TTC549 (cell line): ENCODE measurements around the gene RNASE7.
A peak's percentile ranks its signal among the peaks of the same experiment; 100 is the strongest.
"Not testable (repeated sequence)": the region's sequence is repeated elsewhere in the genome, so short reads cannot be mapped to it uniquely, and the experiment has no call there.

Experiments used
- FAIRE-seq: peaks from 2 replicates; lab custom pipeline; 2012; peaks lifted over from hg19 to GRCh38; lab: Jason Lieb, UNC

Gene RNASE7

GRCh38 chr14:21041676-21042433, at the start of gene RNASE7:
TSS of gene RNASE7 (plus strand) at chr14:21042362. CDS start at chr14:21042993, 631 bp downstream.
- FAIRE-seq = no peak

- FAIRE-seq = no peak
Measured at GRCh38 chr14:20996521-20996920, 45.6 kb upstream of the RNASE7 start.

- no peak for FAIRE-seq
Measured at GRCh38 chr14:20997115-20997514, 45.0 kb upstream of the RNASE7 start.

- FAIRE-seq = no peak
Measured at GRCh38 chr14:20997564-20997963, 44.6 kb upstream of the RNASE7 start.

- no peak for FAIRE-seq
Measured at GRCh38 chr14:20998139-20998538, 44.0 kb upstream of the RNASE7 start.

- FAIRE-seq = no peak
Measured at GRCh38 chr14:20998674-20999366, 43.3 kb upstream of the RNASE7 start, which contains the start of gene SLC39A2. TSS of gene SLC39A2 (plus strand) at chr14:20999293. CDS start at chr14:20999447, 154 bp downstream.

- no peak for FAIRE-seq
Measured at GRCh38 chr14:20999591-20999990, 42.6 kb upstream of the RNASE7 start.

GRCh38 chr14:21001218-21001617, 40.9 kb upstream of the RNASE7 start:
- no peak for FAIRE-seq

- no peak for FAIRE-seq
Measured at GRCh38 chr14:21003788-21004346, 38.3 kb upstream of the RNASE7 start.

GRCh38 chr14:21009721-21010120, 32.4 kb upstream of the RNASE7 start:
- not testable (repeated sequence) for FAIRE-seq

- no peak for FAIRE-seq
Measured at GRCh38 chr14:21011136-21011535, 31.0 kb upstream of the RNASE7 start.

- FAIRE-seq = peak; percentile 63
Measured at GRCh38 chr14:21014761-21015190, 27.4 kb upstream of the RNASE7 start.

GRCh38 chr14:21015312-21015711, 26.9 kb upstream of the RNASE7 start:
- no peak for FAIRE-seq

- FAIRE-seq = no peak
Measured at GRCh38 chr14:21016413-21017190, 25.6 kb upstream of the RNASE7 start.

GRCh38 chr14:21017528-21018245, 24.5 kb upstream of the RNASE7 start:
- FAIRE-seq = no peak

- no peak for FAIRE-seq
Measured at GRCh38 chr14:21018286-21018685, 23.9 kb upstream of the RNASE7 start.

- no peak for FAIRE-seq
Measured at GRCh38 chr14:21018781-21019180, 23.4 kb upstream of the RNASE7 start.

GRCh38 chr14:21019366-21019765, 22.8 kb upstream of the RNASE7 start:
- FAIRE-seq = no peak

- no peak for FAIRE-seq
Measured at GRCh38 chr14:21020977-21021545, 21.1 kb upstream of the RNASE7 start.

- FAIRE-seq = no peak
Measured at GRCh38 chr14:21022686-21023085, 19.5 kb upstream of the RNASE7 start.

GRCh38 chr14:21023174-21023573, 19.0 kb upstream of the RNASE7 start:
- no peak for FAIRE-seq
